Calu3 (cell line): Measurements from ENCODE around the gene RPS6KA2. TPM values are rescaled to one million over a fixed set of nuclear protein-coding genes. Genes with fewer than 3 reads are reported as not detected.

Experiments used
- BruUV-seq: library from RNA; stranded (reverse); fragments of 400-500 nt; replicated peaks from 2 replicates; lab custom pipeline; 2021; lab: Mats Ljungman, UMichigan
- CTCF ChIA-PET: fragments of 300-600 bp; sonication (Branson Sonifier 250); formaldehyde crosslinking; loops from one replicate; lab custom pipeline; 2022; ENCODE audit warnings: antibody characterized with exemption; lab: Charles Lee
- DNase-seq: peaks from one replicate; pipeline ENCODE4 v3.0.0; 2022
- H3K27ac Mint-ChIP-seq: one replicate; pipeline ENCODE4 v1.8.0; 2022; ENCODE audit warnings: mixed read lengths; ENCODE audit not compliant: unreplicated experiment
- H3K27me3 Mint-ChIP-seq: one replicate; pipeline ENCODE4 v1.8.0; 2022; ENCODE audit warnings: mixed read lengths; ENCODE audit not compliant: unreplicated experiment
- H3K36me3 Mint-ChIP-seq: one replicate; pipeline ENCODE4 v1.8.0; 2022; ENCODE audit warnings: mild to moderate bottlenecking, moderate library complexity, mixed read lengths; ENCODE audit not compliant: insufficient read depth, unreplicated experiment
- H3K4me1 Mint-ChIP-seq: one replicate; pipeline ENCODE4 v1.8.0; 2022; ENCODE audit warnings: mild to moderate bottlenecking, low read depth, mixed read lengths; ENCODE audit not compliant: unreplicated experiment
- H3K4me3 Mint-ChIP-seq: one replicate; pipeline ENCODE4 v1.8.0; 2022; ENCODE audit warnings: mild to moderate bottlenecking, low read depth, moderate library complexity, mixed read lengths; ENCODE audit not compliant: unreplicated experiment
- H3K9me3 Mint-ChIP-seq: one replicate; pipeline ENCODE4 v1.8.0; 2022; ENCODE audit warnings: low read depth, mixed read lengths; ENCODE audit not compliant: unreplicated experiment
- CTCF ChIP-seq: fragments of 200-600 bp; IDR thresholded peaks from one replicate; pipeline ENCODE4 v1.8.0; 2022; ENCODE audit warnings: antibody characterized with exemption; ENCODE audit not compliant: unreplicated experiment
- intact Hi-C: fragments of 100-400 bp; cut with micrococcal nuclease; formaldehyde crosslinking; loops from one replicate; pipeline ENCODE4 v1.10.0; 2022; ENCODE audit not compliant: unreplicated experiment
- total RNA-seq: library from RNA; stranded (reverse); gene quantifications from 2 replicates; pipeline ENCODE4 v1.2.3, GENCODE V29; 2022

RPS6KA2 gene
- total RNA-seq, 1 experiment from 2014 or later, result 41.3 TPM

DNA sequence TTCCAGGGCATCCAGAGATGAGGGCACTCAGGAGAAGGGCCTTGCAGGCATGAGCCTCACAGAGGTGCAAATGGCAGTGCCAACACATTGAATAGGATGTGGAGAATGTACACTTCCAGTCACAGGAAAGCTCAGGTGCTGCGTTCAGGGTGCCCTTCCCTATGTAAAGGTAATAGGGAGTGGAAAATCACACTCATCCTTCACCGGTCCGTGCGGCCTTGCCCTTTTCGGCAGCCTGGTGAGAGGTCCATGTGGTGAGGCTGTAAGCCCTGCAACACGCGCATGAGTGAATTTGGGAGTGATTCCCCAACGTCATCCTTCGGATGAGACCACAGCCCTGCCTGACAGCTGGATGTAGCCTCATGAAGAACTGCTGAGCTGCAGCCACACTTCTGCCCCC is 43.0 kb upstream of the RPS6KA2 start:
- H3K4me3 Mint-ChIP-seq, result no peak overlapping the region
- H3K27me3 Mint-ChIP-seq, result peaks cover 49% of the 10 kb centered on the region
- peaks cover 13% of the 10 kb centered on the region for H3K4me1 Mint-ChIP-seq
- TF ChIP-seq CTCF, result no peak
- intact Hi-C loops, result no loop called here
- CTCF ChIA-PET, result no interaction called here
- H3K27ac Mint-ChIP-seq, result no peak overlapping the region
- no peak for DNase-seq
- H3K36me3 Mint-ChIP-seq, result no peaks in the 10 kb centered on the region
- no TSS peak for BruUV-seq
- no peaks in the 10 kb centered on the region for H3K9me3 Mint-ChIP-seq

GRCh38 chr6:166667796-166668610 is 41.0 kb upstream of the RPS6KA2 start:
- Mint-ChIP-seq H3K36me3 (no peaks in the 10 kb centered on the region), H3K4me1 (peaks cover 13% of the 10 kb centered on the region), H3K9me3 (no peaks in the 10 kb centered on the region), H3K27me3 (peaks cover 52% of the 10 kb centered on the region), H3K4me3 (no peak overlapping the region), H3K27ac (no peak overlapping the region)
- intact Hi-C loops, result no loop called here
- TF ChIP-seq CTCF, result no peak
- DNase-seq, result no peak
- CTCF ChIA-PET, result no interaction called here
- no TSS peak for BruUV-seq

DNA sequence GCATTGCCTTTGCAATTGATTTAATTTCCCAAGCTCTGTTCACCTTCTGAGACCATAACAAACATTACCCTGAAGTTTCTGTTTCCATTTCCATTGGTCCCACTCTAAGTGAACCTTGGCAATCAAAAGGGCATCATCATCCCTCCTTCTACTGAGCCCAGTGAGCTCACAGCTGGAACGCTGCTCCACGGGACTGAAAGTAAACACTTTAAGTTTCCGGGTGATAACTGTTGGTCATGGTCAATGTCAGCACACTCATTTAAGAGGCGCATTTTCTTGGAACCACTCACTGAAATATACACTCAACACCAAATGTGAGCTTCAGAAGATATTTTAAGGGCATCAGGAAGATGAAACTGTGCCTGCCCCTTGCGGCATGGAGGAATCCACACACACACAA is 37.1 kb upstream of the RPS6KA2 start:
- BruUV-seq, result no TSS peak
- no peaks in the 10 kb centered on the region for H3K36me3 Mint-ChIP-seq
- CTCF ChIA-PET, result interaction anchor here (0.8 kb wide), 1 partner anchor 133 kb away, joined by 3 read pairs; no protein-coding TSS in a partner anchor
- no peaks in the 10 kb centered on the region for H3K9me3 Mint-ChIP-seq
- H3K4me3 Mint-ChIP-seq, result no peak overlapping the region
- H3K4me1 Mint-ChIP-seq, result no peaks in the 10 kb centered on the region
- no peak overlapping the region for H3K27ac Mint-ChIP-seq
- DNase-seq, result no peak
- no peak for TF ChIP-seq CTCF
- intact Hi-C loops, result no loop called here
- peaks cover 44% of the 10 kb centered on the region for H3K27me3 Mint-ChIP-seq

DNA sequence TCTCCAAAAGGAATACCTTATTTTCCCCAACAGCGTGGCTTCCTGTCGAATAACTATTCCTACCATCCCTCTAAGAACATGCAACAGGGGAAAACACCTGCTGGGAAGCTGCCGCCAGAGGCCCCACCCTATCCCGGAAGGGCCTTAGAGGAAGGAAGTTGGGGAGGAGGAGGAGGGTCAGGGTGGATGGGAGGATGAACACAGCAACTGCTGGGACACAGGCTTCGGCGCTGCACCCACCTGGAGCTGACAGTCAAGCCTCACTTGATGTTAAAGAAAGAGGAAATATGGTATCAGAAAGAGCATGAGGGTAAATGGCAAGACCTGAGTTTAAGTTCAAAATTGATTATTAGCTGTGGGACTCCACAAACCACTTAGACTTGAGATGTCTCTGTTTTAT is 36.5 kb upstream of the RPS6KA2 start:
- TF ChIP-seq CTCF, result no peak
- CTCF ChIA-PET, result no interaction called here
- Mint-ChIP-seq H3K36me3 (no peaks in the 10 kb centered on the region), H3K27me3 (peaks cover 38% of the 10 kb centered on the region), H3K27ac (no peak overlapping the region), H3K9me3 (no peaks in the 10 kb centered on the region), H3K4me3 (no peak overlapping the region), H3K4me1 (no peaks in the 10 kb centered on the region)
- intact Hi-C loops, result no loop called here
- BruUV-seq, result no TSS peak
- no peak for DNase-seq
